K562 (cell line): Measurements from ENCODE around the gene AKR1D1. TPM values are rescaled to one million over a fixed set of nuclear protein-coding genes. Genes with fewer than 3 reads are reported as not detected.
"Not testable (repeated sequence)": the region's sequence is repeated elsewhere in the genome, so short reads cannot be mapped to it uniquely, and the experiment has no call there.

ENCODE experiments used
- ATAC-seq: fragments of 200-7000 bp; cut with Tn5 transposase; 3 replicates; pipeline ENCODE4 v1.9.1; 2020; ENCODE audit warnings: moderate library complexity
- BruUV-seq: library from RNA; stranded (reverse); fragments of 400-500 nt; replicated peaks from 2 replicates; lab custom pipeline; 2021; lab: Mats Ljungman, UMichigan
- CTCF ChIA-PET: fragments of 300-600 bp; formaldehyde crosslinking; extraction: SDS; loops from one replicate; lab custom pipeline; 2021; ENCODE audit warnings: low intra/inter-chr PET ratio; lab: Yijun Ruan, JAX
- POLR2A ChIA-PET: fragments of 300-600, 350-650 bp; sonication (Branson Sonifier 250); formaldehyde crosslinking; extraction: SDS; loops from one replicate; lab custom pipeline; 2021; ENCODE audit warnings: antibody characterized with exemption, inconsistent platforms; lab: Yijun Ruan, JAX
- DNase-seq, 4 experiments: peaks; one replicate each; pipeline versions ENCODE4 v3.0.0 to v3.0.0-alpha.2; 2011 to 2018; ENCODE audit warnings: low spot score in 3 of 4, mixed read lengths in 3 of 4; ENCODE audit errors: extremely low read depth in 1 of 4
- FAIRE-seq: peaks from 2 replicates; lab custom pipeline; 2011; peaks lifted over from hg19 to GRCh38; lab: Jason Lieb, UNC
- H2AFZ ChIP-seq: 2 replicates; pipeline ENCODE4 v1.6.0; 2011; ENCODE audit warnings: low read depth, low read length, control low read depth, inconsistent platforms
- H3K27ac ChIP-seq: fragments of 200-600 bp; 3 replicates; pipeline ENCODE4 v1.8.0; 2011; ENCODE audit warnings: low read depth, mild to moderate bottlenecking, control low read depth, inconsistent platforms, low read length, moderate library complexity, mixed read lengths; ENCODE audit errors: extremely low read depth
- H3K27me3 ChIP-seq, 2 experiments: fragments of 300-600 bp in 1 of 2; 2 replicates in 1 of 2; 3 replicates in 1 of 2; pipeline versions ENCODE4 v1.6.0 to v1.8.0; 2011; ENCODE audit warnings: inconsistent platforms in 2 of 2, low read length in 2 of 2, mild to moderate bottlenecking in 1 of 2, mixed read lengths in 1 of 2, moderate library complexity in 1 of 2; ENCODE audit not compliant: control insufficient read depth in 2 of 2, insufficient read depth in 2 of 2
- H3K36me3 ChIP-seq: fragments of 300-600 bp; 3 replicates; pipeline ENCODE4 v1.8.0; 2011; ENCODE audit warnings: mild to moderate bottlenecking, low read length, inconsistent platforms; ENCODE audit not compliant: control insufficient read depth, insufficient read depth
- H3K4me1 ChIP-seq, 2 experiments: fragments of 200-600 bp in 1 of 2; replicated peaks in 1 of 2; 2 replicates in 1 of 2; 3 replicates in 1 of 2; pipeline versions ENCODE4 v1.5.1 to v1.8.0; 2011; ENCODE audit warnings: inconsistent platforms in 2 of 2, low read length in 2 of 2, mild to moderate bottlenecking in 1 of 2, mixed read lengths in 1 of 2, moderate library complexity in 1 of 2; ENCODE audit not compliant: control insufficient read depth in 2 of 2, insufficient read depth in 2 of 2
- H3K4me2 ChIP-seq: 2 replicates; pipeline ENCODE4 v1.6.1; 2011; ENCODE audit warnings: low read length, control low read depth, inconsistent platforms, mixed read lengths; ENCODE audit not compliant: insufficient read depth
- H3K4me3 ChIP-seq: fragments of 200-600 bp; sonication (generic), shearing (Covaris generic); 2 replicates; pipeline ENCODE4 v1.5.1; 2016; ENCODE audit warnings: control low read depth, inconsistent platforms
- H3K79me2 ChIP-seq: fragments of 200-600 bp; 3 replicates; pipeline ENCODE4 v1.8.0; 2011; ENCODE audit warnings: low read length, inconsistent platforms; ENCODE audit not compliant: control insufficient read depth, insufficient read depth
- H3K9ac ChIP-seq, 2 experiments: 2 replicates each; pipeline versions ENCODE4 v1.6.0 to v1.6.1; 2011; ENCODE audit warnings: low read depth in 2 of 2, low read length in 2 of 2, control low read depth in 1 of 2, inconsistent platforms in 1 of 2, mild to moderate bottlenecking in 1 of 2, mixed read lengths in 1 of 2; ENCODE audit not compliant: insufficient read depth in 1 of 2
- H3K9me1 ChIP-seq: one replicate; pipeline ENCODE4 v1.6.0; 2011; ENCODE audit warnings: inconsistent platforms, mild to moderate bottlenecking, low read length, moderate library complexity; ENCODE audit not compliant: control insufficient read depth, insufficient read depth
- H3K9me3 ChIP-seq: replicated peaks from 2 replicates; pipeline ENCODE4 v1.5.1; 2011; ENCODE audit warnings: low read depth, low read length, inconsistent platforms; ENCODE audit not compliant: control insufficient read depth, insufficient read depth
- H4K20me1 ChIP-seq: replicated peaks from 2 replicates; pipeline ENCODE4 v1.6.1; 2011; ENCODE audit warnings: low read length, inconsistent platforms, mixed read lengths; ENCODE audit not compliant: control insufficient read depth, insufficient read depth
- BRD4 ChIP-seq: fragments of 200-600 bp; sonication (generic); IDR thresholded peaks from 2 replicates; pipeline ENCODE4 v1.6.1; 2017; ENCODE audit warnings: inconsistent platforms
- C11orf30 ChIP-seq: fragments of 450-650 bp; IDR thresholded peaks from 2 replicates; pipeline ENCODE4 v1.6.1; 2016; ENCODE audit warnings: low read depth, mild to moderate bottlenecking
- EWSR1 ChIP-seq: fragments of 450-650 bp; IDR thresholded peaks from 2 replicates; pipeline ENCODE4 v1.6.1; 2018; ENCODE audit warnings: borderline replicate concordance, mild to moderate bottlenecking, low read depth, moderate library complexity; ENCODE audit not compliant: partially characterized antibody
- FOXA3 ChIP-seq, 2 experiments: fragments of 450-650 bp in 1 of 2; sonication (generic) in 1 of 2; formaldehyde crosslinking; IDR thresholded peaks in 1 of 2; conservative IDR thresholded peaks in 1 of 2; 2 replicates each; pipeline versions ENCODE4 v1.4.0 to v1.8.0; 2020 to 2022; ENCODE audit warnings: mild to moderate bottlenecking in 2 of 2, missing genetic modification reagents in 1 of 2
- HNRNPK ChIP-seq: fragments of 200-400 bp; formaldehyde crosslinking; IDR thresholded peaks from one replicate; pipeline ENCODE4 v1.6.1; 2018; ENCODE audit warnings: mild to moderate bottlenecking, low read depth, low read length; ENCODE audit not compliant: poor library complexity, severe bottlenecking
- KHSRP ChIP-seq: fragments of 450-650 bp; IDR thresholded peaks from 2 replicates; pipeline ENCODE4 v1.6.1; 2017
- SIRT6 ChIP-seq: IDR thresholded peaks from one replicate; pipeline ENCODE4 v1.6.1; 2012; ENCODE audit warnings: low read depth, mild to moderate bottlenecking, control low read depth, inconsistent platforms, low read length, moderate library complexity
- SMARCC2 ChIP-seq: fragments of 450-650 bp; IDR thresholded peaks from 2 replicates; pipeline ENCODE4 v1.6.1; 2017; ENCODE audit warnings: antibody characterized with exemption, moderate library complexity, mild to moderate bottlenecking, low read depth
- TCF7L2 ChIP-seq: fragments of 150-350 bp; IDR thresholded peaks from 2 replicates; pipeline ENCODE4 v1.6.1; 2016; ENCODE audit warnings: low read depth, mild to moderate bottlenecking, low read length, moderate library complexity
- ZFPM2 ChIP-seq: fragments of 250-450 bp; sonication (Bioruptor Pico); IDR thresholded peaks from 2 replicates; pipeline ENCODE4 v1.5.1; 2022; ENCODE audit warnings: mild to moderate bottlenecking
- WGBS: fragments of 100-300 bp; shearing (Covaris generic); methylation state at CpG from one replicate; pipeline ENCODE4 v1.1.6; 2016; ENCODE audit warnings: low coverage, mixed read lengths; ENCODE audit not compliant: insufficient coverage; ENCODE audit errors: missing lambda C conversion rate; 5-methylcytosine and 5-hydroxymethylcytosine counted together
- in situ Hi-C: fragments of 300-500 bp; cut with MboI; formaldehyde crosslinking; loops from 4 replicates; pipeline ENCODE4 v1.15.0; 2018; ENCODE audit warnings: inconsistent platforms, mixed read lengths
- intact Hi-C: fragments of 100-400 bp; cut with micrococcal nuclease; formaldehyde crosslinking; loops from 2 replicates; pipeline ENCODE4 v1.14.2; 2022
- polyA plus RNA-seq, 8 experiments: library from polyadenylated mRNA; depleted of rRNA in 4 of 8; stranded (reverse) in 5 of 8; unstranded in 3 of 8; fragments of >200 nt; fragmentation: Nextera tagmentation in 2 of 8; fragmentation: Illumina TruSeq in 1 of 8; extraction: Ambion mirVana in 2 of 8; extraction: Trizol in 1 of 8; gene quantifications; 2 replicates each; pipeline versions ENCODE4 v1.2.1 to v1.2.3, GENCODE V29; 2011 to 2014; ENCODE audit warnings: inconsistent platforms in 1 of 8, missing spikeins in 1 of 8
- total RNA-seq, 7 experiments: library from RNA; depleted of rRNA in 6 of 7; stranded (reverse); fragments of >200 nt in 6 of 7; fragmentation: Illumina TruSeq in 2 of 7; extraction: Trizol in 2 of 7; gene quantifications; 2 replicates each; pipeline versions ENCODE4 v1.2.1 to v1.2.3, GENCODE V29; 2011 to 2021; ENCODE audit warnings: low replicate concordance in 1 of 7
- TF ChIP-seq, protein P1 (sequence below), 2 experiments: fragments of 450-650 bp; formaldehyde crosslinking in 1 of 2; IDR thresholded peaks; 2 replicates each; pipeline versions ENCODE4 v1.4.0 to v1.6.1; 2014 to 2020; ENCODE audit warnings: mild to moderate bottlenecking in 2 of 2, borderline replicate concordance in 1 of 2, low read depth in 1 of 2

The AKR1D1 gene
- total and polyA plus RNA-seq, 9 of the 15 experiments (the other 6 are each of a cell fraction or from before 2014, with no cell fraction given) = not detected

DNA sequence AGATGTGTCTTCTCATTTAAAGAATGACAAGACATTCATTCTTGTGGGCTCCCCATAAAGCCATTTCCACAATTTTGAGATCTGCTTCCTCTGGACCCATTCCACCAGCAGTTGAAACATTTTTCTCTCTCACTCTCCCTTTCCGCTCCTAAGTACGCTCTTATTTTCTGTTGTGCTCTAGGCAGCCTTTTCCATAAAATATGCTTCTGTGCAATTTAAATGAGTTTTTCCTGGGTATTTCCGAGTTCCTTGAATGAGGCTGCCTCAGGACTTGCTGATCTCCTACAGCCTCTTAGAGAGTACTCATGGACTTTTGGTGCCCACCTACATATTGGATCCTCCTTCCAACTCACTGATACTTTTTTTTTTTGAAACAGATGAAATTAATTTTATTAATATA, 23.6 kb upstream of the AKR1D1 start (continued):
- TF ChIP-seq, protein P1, sequence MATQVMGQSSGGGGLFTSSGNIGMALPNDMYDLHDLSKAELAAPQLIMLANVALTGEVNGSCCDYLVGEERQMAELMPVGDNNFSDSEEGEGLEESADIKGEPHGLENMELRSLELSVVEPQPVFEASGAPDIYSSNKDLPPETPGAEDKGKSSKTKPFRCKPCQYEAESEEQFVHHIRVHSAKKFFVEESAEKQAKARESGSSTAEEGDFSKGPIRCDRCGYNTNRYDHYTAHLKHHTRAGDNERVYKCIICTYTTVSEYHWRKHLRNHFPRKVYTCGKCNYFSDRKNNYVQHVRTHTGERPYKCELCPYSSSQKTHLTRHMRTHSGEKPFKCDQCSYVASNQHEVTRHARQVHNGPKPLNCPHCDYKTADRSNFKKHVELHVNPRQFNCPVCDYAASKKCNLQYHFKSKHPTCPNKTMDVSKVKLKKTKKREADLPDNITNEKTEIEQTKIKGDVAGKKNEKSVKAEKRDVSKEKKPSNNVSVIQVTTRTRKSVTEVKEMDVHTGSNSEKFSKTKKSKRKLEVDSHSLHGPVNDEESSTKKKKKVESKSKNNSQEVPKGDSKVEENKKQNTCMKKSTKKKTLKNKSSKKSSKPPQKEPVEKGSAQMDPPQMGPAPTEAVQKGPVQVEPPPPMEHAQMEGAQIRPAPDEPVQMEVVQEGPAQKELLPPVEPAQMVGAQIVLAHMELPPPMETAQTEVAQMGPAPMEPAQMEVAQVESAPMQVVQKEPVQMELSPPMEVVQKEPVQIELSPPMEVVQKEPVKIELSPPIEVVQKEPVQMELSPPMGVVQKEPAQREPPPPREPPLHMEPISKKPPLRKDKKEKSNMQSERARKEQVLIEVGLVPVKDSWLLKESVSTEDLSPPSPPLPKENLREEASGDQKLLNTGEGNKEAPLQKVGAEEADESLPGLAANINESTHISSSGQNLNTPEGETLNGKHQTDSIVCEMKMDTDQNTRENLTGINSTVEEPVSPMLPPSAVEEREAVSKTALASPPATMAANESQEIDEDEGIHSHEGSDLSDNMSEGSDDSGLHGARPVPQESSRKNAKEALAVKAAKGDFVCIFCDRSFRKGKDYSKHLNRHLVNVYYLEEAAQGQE (IDR thresholded peaks at IDR 0.05; ENCODE audit: borderline replicate concordance) = no peak
- TF ChIP-seq, protein P1 (CRISPR knock-in tag; IDR thresholded peaks at IDR 0.05; ENCODE audit: low read depth) = no peak
- TF ChIP-seq TCF7L2 (no peak), EWSR1 (no peak), ZFPM2 (CRISPR knock-in tag) (no peak), C11orf30 (no peak), SMARCC2 (no peak), BRD4 (no peak), HNRNPK (no peak), FOXA3 (CRISPR knock-in tag; conservative IDR thresholded peaks at IDR 0.05 in 1 of 2, IDR thresholded peaks at IDR 0.05 in 1 of 2) (no peak), KHSRP (no peak), SIRT6 (no peak)

DNA sequence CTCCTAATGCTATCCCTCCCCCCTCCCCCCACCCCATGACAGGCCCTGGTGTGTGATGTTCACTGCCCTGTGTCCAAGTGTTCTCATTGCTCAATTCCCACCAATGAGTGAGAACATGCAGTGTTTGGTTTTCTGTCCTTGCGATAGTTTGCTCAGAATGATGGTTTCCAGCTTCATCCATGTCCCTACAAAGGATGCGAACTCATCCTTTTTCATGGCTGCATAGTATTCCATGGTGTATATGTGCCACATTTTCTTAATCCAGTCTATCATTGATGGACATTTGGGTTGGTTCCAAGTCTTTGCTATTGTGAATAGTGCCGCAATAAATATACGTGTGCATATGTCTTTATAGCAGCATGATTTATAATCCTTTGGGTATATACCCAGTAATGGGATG, 20.6 kb upstream of the AKR1D1 start:
- POLR2A ChIA-PET, H4K20me1 ChIP-seq, H3K9me1 ChIP-seq, ATAC-seq, H3K36me3 ChIP-seq, H3K9ac ChIP-seq, BruUV-seq, intact Hi-C loops, H3K4me2 ChIP-seq, H3K27me3 ChIP-seq, DNase-seq, H3K9me3 ChIP-seq, H2AFZ ChIP-seq, CTCF ChIA-PET, H3K27ac ChIP-seq, FAIRE-seq, in situ Hi-C loops, H3K4me1 ChIP-seq, H3K79me2 ChIP-seq, H3K4me3 ChIP-seq: not testable (repeated sequence)
- WGBS = 0% methylated on average over 1 of the region's 4 CpGs
